HEK293 (cell line): Measurements from ENCODE around the gene CLK2.

Source experiments
- CTCF ChIP-seq: fragments of 450-650 bp; formaldehyde crosslinking; IDR thresholded peaks from 2 replicates; pipeline ENCODE4 v1.5.1; 2016; ENCODE audit warnings: missing biosample characterization, missing genetic modification characterization
- HOXD13 ChIP-seq: sonication (generic); formaldehyde crosslinking; IDR thresholded peaks from 2 replicates; pipeline ENCODE4 v1.8.0; 2022; ENCODE audit warnings: missing genetic modification reagents, borderline replicate concordance
- KLF10 ChIP-seq: fragments of 450-650 bp; IDR thresholded peaks from 2 replicates; pipeline ENCODE4 v1.5.1; 2018; ENCODE audit warnings: missing biosample characterization, mild to moderate bottlenecking, missing genetic modification characterization
- PRDM4 ChIP-seq: fragments of 450-650 bp; formaldehyde crosslinking; IDR thresholded peaks from 2 replicates; pipeline ENCODE4 v1.5.1; 2017; ENCODE audit warnings: missing biosample characterization, missing genetic modification characterization
- REST ChIP-seq: fragments of 450-650 bp; formaldehyde crosslinking; IDR thresholded peaks from 2 replicates; pipeline ENCODE4 v1.5.1; 2016; ENCODE audit warnings: missing biosample characterization, missing genetic modification characterization
- ZNF16 ChIP-seq: fragments of 450-650 bp; formaldehyde crosslinking; IDR thresholded peaks from 2 replicates; pipeline ENCODE4 v1.5.1; 2016; ENCODE audit warnings: low read depth, missing biosample characterization, missing genetic modification characterization
- ZNF202 ChIP-seq: fragments of 450-650 bp; formaldehyde crosslinking; IDR thresholded peaks from 2 replicates; pipeline ENCODE4 v1.5.1; 2016; ENCODE audit warnings: missing biosample characterization, missing genetic modification characterization, borderline replicate concordance
- ZNF248 ChIP-seq: fragments of 450-650 bp; formaldehyde crosslinking; IDR thresholded peaks from 2 replicates; pipeline ENCODE4 v1.5.1; 2017; ENCODE audit warnings: missing biosample characterization, missing genetic modification characterization
- ZNF416 ChIP-seq: fragments of 450-650 bp; formaldehyde crosslinking; IDR thresholded peaks from 2 replicates; pipeline ENCODE4 v1.5.1; 2016; ENCODE audit warnings: missing biosample characterization, missing genetic modification characterization
- ZNF514 ChIP-seq: fragments of 450-650 bp; formaldehyde crosslinking; IDR thresholded peaks from 2 replicates; pipeline ENCODE4 v1.5.1; 2016; ENCODE audit warnings: missing biosample characterization, missing genetic modification characterization
- ZNF530 ChIP-seq: fragments of 450-650 bp; formaldehyde crosslinking; IDR thresholded peaks from 2 replicates; pipeline ENCODE4 v1.5.1; 2016; ENCODE audit warnings: low read depth, missing biosample characterization, missing genetic modification characterization
- TF ChIP-seq, protein P1 (sequence below): fragments of 450-650 bp; formaldehyde crosslinking; IDR thresholded peaks from 2 replicates; pipeline ENCODE4 v1.5.1; 2016; ENCODE audit warnings: missing biosample characterization, missing genetic modification characterization

GRCh38 chr1:155286544-155286943 lies 13.2 kb upstream of the CLK2 start:
- TF ChIP-seq ZNF530 (no peak), CTCF (no peak), ZNF202 (tag by site-specific recombination) (no peak), PRDM4 (tag by site-specific recombination) (no peak), ZNF16 (tag by site-specific recombination) (no peak), ZNF514 (tag by site-specific recombination) (no peak), HOXD13 (CRISPR knock-in tag) (no peak), ZNF248 (tag by site-specific recombination) (no peak), REST (tag by site-specific recombination) (no peak), KLF10 (no peak), ZNF416 (tag by site-specific recombination) (no peak)
- TF ChIP-seq, protein P1, sequence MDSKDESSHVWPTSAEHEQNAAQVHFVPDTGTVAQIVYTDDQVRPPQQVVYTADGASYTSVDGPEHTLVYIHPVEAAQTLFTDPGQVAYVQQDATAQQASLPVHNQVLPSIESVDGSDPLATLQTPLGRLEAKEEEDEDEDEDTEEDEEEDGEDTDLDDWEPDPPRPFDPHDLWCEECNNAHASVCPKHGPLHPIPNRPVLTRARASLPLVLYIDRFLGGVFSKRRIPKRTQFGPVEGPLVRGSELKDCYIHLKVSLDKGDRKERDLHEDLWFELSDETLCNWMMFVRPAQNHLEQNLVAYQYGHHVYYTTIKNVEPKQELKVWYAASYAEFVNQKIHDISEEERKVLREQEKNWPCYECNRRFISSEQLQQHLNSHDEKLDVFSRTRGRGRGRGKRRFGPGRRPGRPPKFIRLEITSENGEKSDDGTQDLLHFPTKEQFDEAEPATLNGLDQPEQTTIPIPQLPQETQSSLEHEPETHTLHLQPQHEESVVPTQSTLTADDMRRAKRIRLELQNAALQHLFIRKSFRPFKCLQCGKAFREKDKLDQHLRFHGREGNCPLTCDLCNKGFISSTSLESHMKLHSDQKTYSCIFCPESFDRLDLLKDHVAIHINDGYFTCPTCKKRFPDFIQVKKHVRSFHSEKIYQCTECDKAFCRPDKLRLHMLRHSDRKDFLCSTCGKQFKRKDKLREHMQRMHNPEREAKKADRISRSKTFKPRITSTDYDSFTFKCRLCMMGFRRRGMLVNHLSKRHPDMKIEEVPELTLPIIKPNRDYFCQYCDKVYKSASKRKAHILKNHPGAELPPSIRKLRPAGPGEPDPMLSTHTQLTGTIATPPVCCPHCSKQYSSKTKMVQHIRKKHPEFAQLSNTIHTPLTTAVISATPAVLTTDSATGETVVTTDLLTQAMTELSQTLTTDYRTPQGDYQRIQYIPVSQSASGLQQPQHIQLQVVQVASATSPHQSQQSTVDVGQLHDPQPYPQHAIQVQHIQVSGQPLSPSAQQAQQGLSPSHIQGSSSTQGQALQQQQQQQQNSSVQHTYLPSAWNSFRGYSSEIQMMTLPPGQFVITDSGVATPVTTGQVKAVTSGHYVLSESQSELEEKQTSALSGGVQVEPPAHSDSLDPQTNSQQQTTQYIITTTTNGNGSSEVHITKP (tag by site-specific recombination) = no peak
